ENCODE results near the gene CETP.
A peak's percentile ranks its signal among the peaks of the same experiment; 100 is the strongest.

The CETP gene

GRCh38 chr16:56987692-56988091 is 25.9 kb downstream of the CETP start:
- H3K36me3 ChIP-seq (ENCODE audit: low read depth), result no peaks in the 10 kb centered on the region
- no peak overlapping the region for H3K4me3 ChIP-seq (ENCODE audit: severe bottlenecking)
- no peaks in the 10 kb centered on the region for H3K27me3 ChIP-seq (ENCODE audit: insufficient read depth, poor library complexity, severe bottlenecking)
- H3K4me1 ChIP-seq (ENCODE audit: insufficient read depth, poor library complexity, severe bottlenecking), result peaks cover 11% of the 10 kb centered on the region
- H3K9me3 ChIP-seq (ENCODE audit: severe bottlenecking), result no peaks in the 10 kb centered on the region
- ATAC-seq (ENCODE audit: low read depth) (no peak), DNase-seq (ENCODE audit: low spot score) (no peak)
- no peak overlapping the region for H3K27ac ChIP-seq (ENCODE audit: poor library complexity, severe bottlenecking)
- TF ChIP-seq CTCF (IDR thresholded peaks at IDR 0.05; ENCODE audit: poor library complexity, severe bottlenecking), result no peak

GRCh38 chr16:56988161-56988947 is 26.6 kb downstream of the CETP start:
- ATAC-seq (ENCODE audit: low read depth), result no peak
- Histone ChIP-seq H3K36me3 (ENCODE audit: low read depth) (no peaks in the 10 kb centered on the region), H3K4me3 (ENCODE audit: severe bottlenecking) (no peak overlapping the region), H3K27me3 (ENCODE audit: insufficient read depth, poor library complexity, severe bottlenecking) (no peaks in the 10 kb centered on the region), H3K9me3 (ENCODE audit: severe bottlenecking) (no peaks in the 10 kb centered on the region), H3K4me1 (ENCODE audit: insufficient read depth, poor library complexity, severe bottlenecking) (peaks cover 11% of the 10 kb centered on the region), H3K27ac (ENCODE audit: poor library complexity, severe bottlenecking) (no peak overlapping the region)
- no peak for TF ChIP-seq CTCF (IDR thresholded peaks at IDR 0.05; ENCODE audit: poor library complexity, severe bottlenecking)
- no peak for DNase-seq (ENCODE audit: low spot score)

- ATAC-seq (ENCODE audit: low read depth) (peak; percentile 83), DNase-seq (ENCODE audit: low spot score) (peak; percentile 79)
- H3K9me3 ChIP-seq (ENCODE audit: severe bottlenecking), result no peaks in the 10 kb centered on the region
- peaks cover 11% of the 10 kb centered on the region for H3K4me1 ChIP-seq (ENCODE audit: insufficient read depth, poor library complexity, severe bottlenecking)
- H3K36me3 ChIP-seq (ENCODE audit: low read depth), result no peaks in the 10 kb centered on the region
- H3K4me3 ChIP-seq (ENCODE audit: severe bottlenecking), result peak within 1 kb of the TSS; percentile 56
- H3K27me3 ChIP-seq (ENCODE audit: insufficient read depth, poor library complexity, severe bottlenecking), result no peaks in the 10 kb centered on the region
- no peak for TF ChIP-seq CTCF (IDR thresholded peaks at IDR 0.05; ENCODE audit: poor library complexity, severe bottlenecking)
- H3K27ac ChIP-seq (ENCODE audit: poor library complexity, severe bottlenecking), result no peak within 1 kb of the TSS
Measured at GRCh38 chr16:56988948-56989945, 27.5 kb downstream of the CETP start, which contains the start of gene NLRC5. TSS of gene NLRC5 (plus strand) at chr16:56989557. CDS start at chr16:57020713, 31,156 bp downstream.

- peaks cover 11% of the 10 kb centered on the region for H3K4me1 ChIP-seq (ENCODE audit: insufficient read depth, poor library complexity, severe bottlenecking)
- DNase-seq (ENCODE audit: low spot score) (no peak), ATAC-seq (ENCODE audit: low read depth) (no peak)
- H3K4me3 ChIP-seq (ENCODE audit: severe bottlenecking), result peak overlapping the region; percentile 56
- H3K27ac ChIP-seq (ENCODE audit: poor library complexity, severe bottlenecking), result no peak overlapping the region
- no peaks in the 10 kb centered on the region for H3K27me3 ChIP-seq (ENCODE audit: insufficient read depth, poor library complexity, severe bottlenecking)
- no peaks in the 10 kb centered on the region for H3K9me3 ChIP-seq (ENCODE audit: severe bottlenecking)
- TF ChIP-seq CTCF (IDR thresholded peaks at IDR 0.05; ENCODE audit: poor library complexity, severe bottlenecking), result no peak
- H3K36me3 ChIP-seq (ENCODE audit: low read depth), result no peaks in the 10 kb centered on the region
Measured at GRCh38 chr16:56989988-56990387, 28.2 kb downstream of the CETP start.

All from RWPE2 (cell line).